ENCODE results near the gene MCTP1. TPM values are rescaled to one million over a fixed set of nuclear protein-coding genes. Genes with fewer than 3 reads are reported as not detected.

Gene MCTP1
- total and polyA plus RNA-seq, 4 experiments from 2014 or later: 0.31 to 0.42 (median 0.39) TPM; not detected in 1

DNA sequence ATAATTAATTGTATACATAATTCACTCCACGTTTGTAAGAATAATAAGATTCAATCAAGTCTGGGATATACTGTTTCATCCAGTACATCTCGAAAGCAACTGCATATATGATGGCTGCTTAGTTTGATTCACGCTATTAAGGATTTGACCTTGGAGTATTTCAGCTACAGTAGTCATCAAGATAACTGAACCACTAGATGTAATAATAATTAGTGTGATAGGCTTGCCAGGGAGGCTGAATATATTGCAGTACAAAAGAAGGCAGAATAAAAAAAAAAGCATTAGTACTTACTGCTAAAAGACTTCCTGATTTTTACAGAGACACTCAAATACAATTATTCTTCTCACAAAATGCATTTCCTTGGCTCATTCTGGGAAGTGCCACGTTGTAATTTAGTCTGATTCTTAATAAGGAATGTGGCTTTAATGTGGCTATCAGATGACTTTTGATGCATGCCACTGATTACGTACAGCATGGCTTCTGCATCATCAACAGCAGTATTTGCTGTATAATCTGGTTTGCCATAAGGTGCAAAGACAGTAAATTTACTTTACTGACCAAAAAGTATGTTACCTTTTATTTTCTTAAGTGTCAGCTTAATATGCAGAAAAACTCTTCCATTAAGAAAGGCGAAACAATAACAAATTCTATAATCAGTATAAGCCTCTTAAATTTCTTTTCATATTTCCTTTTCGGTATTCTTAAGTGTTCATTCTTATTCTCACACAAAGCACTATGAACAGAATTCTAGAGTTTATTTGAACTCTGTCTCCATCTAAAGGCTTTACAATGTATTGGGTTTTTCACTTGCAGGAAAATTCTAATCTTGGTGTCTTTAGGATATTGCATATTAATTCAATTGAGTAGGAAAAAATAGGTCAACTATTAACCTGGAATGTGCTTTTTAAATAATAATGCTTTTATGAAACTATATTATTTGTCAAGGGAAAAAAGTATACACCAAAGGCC is 500.1 kb downstream of the MCTP1 start:
- POLR2A ChIA-PET (ENCODE audit: partially characterized antibody): no interaction called here
- no peaks in the 10 kb centered on the region for H3K4me1 Mint-ChIP-seq

DNA sequence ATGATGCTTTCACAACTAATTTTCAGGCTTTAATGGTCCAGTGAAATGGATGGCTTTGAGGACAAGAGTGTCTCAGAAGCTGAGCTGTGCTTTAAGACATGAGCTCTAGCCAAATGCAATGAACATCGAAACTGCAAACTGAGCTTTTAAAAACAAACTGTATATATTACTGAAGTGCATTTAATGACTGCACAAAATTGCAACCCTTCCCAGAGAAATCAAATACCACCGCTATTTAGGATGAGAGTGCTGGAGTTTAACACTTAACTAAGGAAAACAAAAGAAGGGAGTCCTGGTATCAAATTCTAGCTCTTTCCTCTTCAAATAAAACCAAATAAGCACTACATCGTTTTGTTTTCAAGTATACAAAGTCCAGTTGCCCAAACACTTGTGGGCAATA is 502.5 kb downstream of the MCTP1 start:
- Mint-ChIP-seq H3K4me3 (no peak overlapping the region), H3K27me3 (peaks cover 2 to 11% of the 10 kb centered on the region in 2 donors), H3K27ac (no peak overlapping the region), H3K36me3 (no peaks in the 10 kb centered on the region), H3K4me1 (no peaks in the 10 kb centered on the region), H3K9me3 (no peaks in the 10 kb centered on the region)
- Histone ChIP-seq H3K9me3 (ENCODE audit: control insufficient read depth in 1 of 2, low read length in 2 of 2) (no peaks in the 10 kb centered on the region), H3K4me1 (ENCODE audit: insufficient read depth, low read length) (no peaks in the 10 kb centered on the region), H3K27ac (ENCODE audit: low read depth, low read length) (no peak overlapping the region), H3K27me3 (ENCODE audit: insufficient read depth, low read length) (no peaks in the 10 kb centered on the region), H3K4me3 (ENCODE audit: low read length in 2 of 2) (no peak overlapping the region), H3K36me3 (ENCODE audit: insufficient read depth, low read length) (no peaks in the 10 kb centered on the region)
- intact Hi-C loops (cut with micrococcal nuclease): no loop called here
- DNase-seq: no peak
- POLR2A ChIA-PET (ENCODE audit: partially characterized antibody): no interaction called here
- CTCF ChIA-PET (ENCODE audit: partially characterized antibody): interaction anchor here (1.2 kb wide), 1 partner anchor 45 kb away, joined by 3 read pairs; no protein-coding TSS in a partner anchor

More for the DNA sequence above, 500.1 kb downstream of the MCTP1 start:
- Mint-ChIP-seq H3K4me3 (no peak overlapping the region), H3K36me3 (no peaks in the 10 kb centered on the region), H3K27me3 (peaks cover 1 to 5% of the 10 kb centered on the region in 2 donors), H3K27ac (no peak overlapping the region), H3K9me3 (no peaks in the 10 kb centered on the region)
- Histone ChIP-seq H3K4me3 (ENCODE audit: low read length in 2 of 2) (no peak overlapping the region), H3K9me3 (ENCODE audit: control insufficient read depth in 1 of 2, low read length in 2 of 2) (no peaks in the 10 kb centered on the region), H3K4me1 (ENCODE audit: insufficient read depth, low read length) (no peaks in the 10 kb centered on the region), H3K36me3 (ENCODE audit: insufficient read depth, low read length) (no peaks in the 10 kb centered on the region), H3K27ac (ENCODE audit: low read depth, low read length) (no peak overlapping the region), H3K27me3 (ENCODE audit: insufficient read depth, low read length) (no peaks in the 10 kb centered on the region)
- DNase-seq: no peak
- intact Hi-C loops (cut with micrococcal nuclease): no loop called here
- CTCF ChIA-PET (ENCODE audit: partially characterized antibody): no interaction called here

DNA sequence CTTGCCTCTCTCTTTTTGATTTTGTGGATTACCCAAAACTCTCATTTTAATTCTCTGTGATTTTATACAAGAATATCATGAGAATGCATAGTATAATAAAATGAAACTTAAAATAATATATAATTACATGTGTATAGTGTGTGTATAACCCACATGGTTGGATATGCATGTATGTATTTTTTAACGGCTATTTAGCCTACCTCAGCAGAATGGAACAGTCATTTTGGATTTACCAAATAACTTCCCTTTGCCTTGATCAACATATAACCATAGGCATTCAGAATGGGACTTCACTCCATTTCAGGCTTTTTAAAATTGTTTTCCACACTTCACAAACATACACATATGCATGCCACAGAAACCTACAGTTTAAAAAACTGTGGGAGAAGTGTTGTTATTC is 505.2 kb downstream of the MCTP1 start:
- ChIA-PET POLR2A (ENCODE audit: partially characterized antibody) (no interaction called here), CTCF (ENCODE audit: partially characterized antibody) (interaction anchor here (1.5 kb wide), 1 partner anchor 42 kb away, joined by 3 read pairs; no protein-coding TSS in a partner anchor)
- Histone ChIP-seq H3K36me3 (ENCODE audit: insufficient read depth, low read length) (no peaks in the 10 kb centered on the region), H3K27ac (ENCODE audit: low read depth, low read length) (no peak overlapping the region), H3K4me3 (ENCODE audit: low read length in 2 of 2) (no peak overlapping the region), H3K4me1 (ENCODE audit: insufficient read depth, low read length) (no peaks in the 10 kb centered on the region), H3K9me3 (ENCODE audit: control insufficient read depth in 1 of 2, low read length in 2 of 2) (no peaks in the 10 kb centered on the region), H3K27me3 (ENCODE audit: insufficient read depth, low read length) (no peaks in the 10 kb centered on the region)
- Mint-ChIP-seq H3K4me3 (no peak overlapping the region), H3K36me3 (no peaks in the 10 kb centered on the region), H3K4me1 (no peaks in the 10 kb centered on the region), H3K27ac (no peak overlapping the region), H3K9me3 (no peaks in the 10 kb centered on the region), H3K27me3 (peaks cover 5 to 18% of the 10 kb centered on the region in 2 donors)
- intact Hi-C loops (cut with micrococcal nuclease): no loop called here
- no peak for DNase-seq

DNA sequence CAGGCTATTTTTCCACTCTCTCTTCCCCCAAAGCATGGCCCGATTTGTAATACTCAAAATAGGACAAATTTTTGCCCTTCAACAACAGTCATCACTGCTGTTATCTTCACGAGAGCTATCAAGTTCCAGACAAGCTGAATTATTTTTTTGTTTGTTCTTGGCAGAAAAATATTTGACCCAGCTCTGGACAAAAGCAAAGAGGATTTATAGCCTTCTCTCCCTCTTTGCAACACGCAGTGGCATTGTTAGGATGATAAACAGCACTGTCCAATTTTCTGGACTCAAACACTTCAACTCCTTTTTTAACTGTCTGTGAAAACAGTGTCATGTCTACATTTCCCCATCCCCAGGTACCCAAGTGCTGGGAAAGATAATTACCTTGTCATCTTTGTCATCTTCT is 506.2 kb downstream of the MCTP1 start:
- no peak overlapping the region for H3K27ac Mint-ChIP-seq
- no peak overlapping the region for H3K4me3 Mint-ChIP-seq
- no peak for DNase-seq
- Histone ChIP-seq H3K4me1 (ENCODE audit: insufficient read depth, low read length) (no peaks in the 10 kb centered on the region), H3K9me3 (ENCODE audit: control insufficient read depth in 1 of 2, low read length in 2 of 2) (no peaks in the 10 kb centered on the region), H3K27ac (ENCODE audit: low read depth, low read length) (no peak overlapping the region), H3K36me3 (ENCODE audit: insufficient read depth, low read length) (no peaks in the 10 kb centered on the region), H3K27me3 (ENCODE audit: insufficient read depth, low read length) (no peaks in the 10 kb centered on the region), H3K4me3 (ENCODE audit: low read length in 2 of 2) (no peak overlapping the region)
- CTCF ChIA-PET (ENCODE audit: partially characterized antibody): interaction anchor here (1.5 kb wide), 1 partner anchor 41 kb away, joined by 3 read pairs; no protein-coding TSS in a partner anchor
- H3K9me3 Mint-ChIP-seq: no peaks in the 10 kb centered on the region
- no peaks in the 10 kb centered on the region for H3K36me3 Mint-ChIP-seq
- no peaks in the 10 kb centered on the region for H3K4me1 Mint-ChIP-seq
- intact Hi-C loops (cut with micrococcal nuclease): no loop called here
- peaks cover 4 to 18% of the 10 kb centered on the region in 2 donors for H3K27me3 Mint-ChIP-seq
- POLR2A ChIA-PET (ENCODE audit: partially characterized antibody): no interaction called here

DNA sequence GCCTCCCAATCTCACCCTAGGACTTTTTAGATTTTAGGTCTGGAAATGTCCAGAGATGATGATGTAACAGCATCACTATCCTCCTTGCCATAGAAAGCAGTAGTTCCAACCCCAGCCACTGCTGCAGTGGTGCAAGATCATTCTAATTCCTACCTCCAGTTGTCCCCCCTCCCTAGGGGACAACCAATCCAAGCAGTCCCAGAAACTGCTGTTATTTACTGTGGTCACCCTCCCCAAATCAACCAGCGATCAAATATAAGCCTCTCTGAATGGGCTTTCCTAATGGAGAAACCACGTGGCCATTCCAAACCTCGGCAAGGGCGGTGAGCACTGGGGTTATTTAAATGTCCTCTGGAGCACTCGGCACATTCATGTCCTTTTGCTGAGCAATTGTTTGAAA is 506.6 kb downstream of the MCTP1 start:
- H3K27me3 Mint-ChIP-seq: peaks cover 5 to 20% of the 10 kb centered on the region in 2 donors
- intact Hi-C loops (cut with micrococcal nuclease): no loop called here
- CTCF ChIA-PET (ENCODE audit: partially characterized antibody): interaction anchor here (1.5 kb wide), 1 partner anchor 41 kb away, joined by 3 read pairs; no protein-coding TSS in a partner anchor
- no peak overlapping the region for H3K4me3 ChIP-seq (ENCODE audit: low read length in 2 of 2)
- H3K9me3 Mint-ChIP-seq: peaks cover 0 to 3% (median 0%) of the 10 kb centered on the region in 8 donors
- no peaks in the 10 kb centered on the region for H3K36me3 ChIP-seq (ENCODE audit: insufficient read depth, low read length)
- H3K4me3 Mint-ChIP-seq: no peak overlapping the region
- POLR2A ChIA-PET (ENCODE audit: partially characterized antibody): no interaction called here
- no peaks in the 10 kb centered on the region for H3K9me3 ChIP-seq (ENCODE audit: control insufficient read depth in 1 of 2, low read length in 2 of 2)
- no peak overlapping the region for H3K27ac ChIP-seq (ENCODE audit: low read depth, low read length)
- no peak overlapping the region for H3K27ac Mint-ChIP-seq
- H3K4me1 Mint-ChIP-seq: no peaks in the 10 kb centered on the region
- H3K27me3 ChIP-seq (ENCODE audit: insufficient read depth, low read length): no peaks in the 10 kb centered on the region
- DNase-seq: no peak
- no peaks in the 10 kb centered on the region for H3K4me1 ChIP-seq (ENCODE audit: insufficient read depth, low read length)
- H3K36me3 Mint-ChIP-seq: no peaks in the 10 kb centered on the region

DNA sequence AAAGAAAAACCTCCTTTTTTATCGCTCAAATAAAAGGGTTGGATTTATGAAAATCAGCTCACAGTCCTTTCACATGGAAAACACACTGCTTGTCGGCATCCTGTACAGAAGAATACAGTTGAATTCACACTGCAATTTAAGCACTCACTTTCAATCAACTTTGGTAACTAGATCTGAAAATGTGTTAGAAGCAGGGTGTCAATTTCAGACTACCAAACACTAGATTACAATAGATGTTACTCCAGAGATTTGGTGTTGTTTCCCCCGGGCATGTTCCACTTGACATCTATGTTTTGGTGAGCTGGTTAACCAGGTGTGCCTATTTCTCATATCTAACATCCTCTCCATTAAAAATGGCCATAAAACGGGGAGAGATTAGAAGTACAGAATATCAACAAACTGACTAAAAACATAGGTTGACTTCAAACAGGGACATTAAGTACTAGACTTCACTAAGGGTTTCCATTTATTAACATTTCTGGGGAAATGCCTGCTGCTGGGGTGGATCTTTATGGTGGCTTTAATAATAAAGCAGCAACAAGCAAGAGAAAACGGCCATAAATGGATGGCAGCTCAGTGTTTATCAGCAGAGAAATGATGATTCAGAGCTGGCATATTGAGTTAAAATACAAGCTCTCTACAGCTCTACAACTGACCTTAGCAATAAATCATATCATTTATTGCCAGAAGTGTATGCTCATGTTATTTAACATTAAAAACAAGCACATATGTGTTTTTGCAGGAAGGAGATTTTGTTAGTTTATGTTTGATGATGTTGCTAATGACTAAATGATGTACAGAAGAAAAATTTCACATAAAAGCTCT is 507.6 kb downstream of the MCTP1 start:
- Histone ChIP-seq H3K9me3 (ENCODE audit: control insufficient read depth in 1 of 2, low read length in 2 of 2) (no peaks in the 10 kb centered on the region), H3K36me3 (ENCODE audit: insufficient read depth, low read length) (no peaks in the 10 kb centered on the region), H3K4me3 (ENCODE audit: low read length in 2 of 2) (no peak overlapping the region), H3K27ac (ENCODE audit: low read depth, low read length) (no peak overlapping the region), H3K27me3 (ENCODE audit: insufficient read depth, low read length) (no peaks in the 10 kb centered on the region), H3K4me1 (ENCODE audit: insufficient read depth, low read length) (no peaks in the 10 kb centered on the region)
- POLR2A ChIA-PET (ENCODE audit: partially characterized antibody): no interaction called here
- CTCF ChIA-PET (ENCODE audit: partially characterized antibody): no interaction called here
- no peak overlapping the region for H3K27ac Mint-ChIP-seq
- no peaks in the 10 kb centered on the region for H3K4me1 Mint-ChIP-seq
- H3K9me3 Mint-ChIP-seq: peaks cover 0 to 3% (median 0%) of the 10 kb centered on the region in 8 donors
- intact Hi-C loops (cut with micrococcal nuclease): no loop called here
- no peaks in the 10 kb centered on the region for H3K36me3 Mint-ChIP-seq
- peaks cover 5 to 17% of the 10 kb centered on the region in 2 donors for H3K27me3 Mint-ChIP-seq
- DNase-seq: no peak
- no peak overlapping the region for H3K4me3 Mint-ChIP-seq

DNA sequence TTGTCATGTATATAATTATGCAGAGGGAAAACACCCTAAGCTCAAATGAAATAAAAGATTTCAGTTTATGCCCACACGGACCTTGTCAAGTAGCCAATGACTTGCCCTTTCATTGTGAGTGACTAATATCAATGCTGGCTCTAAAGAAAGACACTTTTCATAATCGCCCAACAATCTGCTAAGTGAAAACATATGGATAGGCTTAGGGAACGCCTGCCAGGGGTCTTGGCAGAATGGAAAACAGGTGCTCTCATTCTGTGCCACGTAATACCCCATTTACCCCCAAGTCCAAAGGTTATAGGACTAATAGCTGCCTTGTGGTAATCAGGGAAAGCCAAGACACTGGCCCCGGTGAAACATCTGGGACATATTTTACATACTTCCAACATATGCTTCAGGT is 508.7 kb downstream of the MCTP1 start:
- POLR2A ChIA-PET (ENCODE audit: partially characterized antibody): no interaction called here
- peaks cover 0 to 3% (median 0%) of the 10 kb centered on the region in 8 donors for H3K9me3 Mint-ChIP-seq
- no peak overlapping the region for H3K27ac Mint-ChIP-seq
- Histone ChIP-seq H3K27ac (ENCODE audit: low read depth, low read length) (no peak overlapping the region), H3K4me1 (ENCODE audit: insufficient read depth, low read length) (no peaks in the 10 kb centered on the region), H3K36me3 (ENCODE audit: insufficient read depth, low read length) (no peaks in the 10 kb centered on the region), H3K9me3 (ENCODE audit: control insufficient read depth in 1 of 2, low read length in 2 of 2) (no peaks in the 10 kb centered on the region), H3K27me3 (ENCODE audit: insufficient read depth, low read length) (no peaks in the 10 kb centered on the region), H3K4me3 (ENCODE audit: low read length in 2 of 2) (no peak overlapping the region)
- H3K27me3 Mint-ChIP-seq: peaks cover 5 to 16% of the 10 kb centered on the region in 2 donors
- H3K4me3 Mint-ChIP-seq: no peak overlapping the region
- CTCF ChIA-PET (ENCODE audit: partially characterized antibody): no interaction called here
- H3K36me3 Mint-ChIP-seq: no peaks in the 10 kb centered on the region
- intact Hi-C loops (cut with micrococcal nuclease): no loop called here
- DNase-seq: no peak
- no peaks in the 10 kb centered on the region for H3K4me1 Mint-ChIP-seq

All from CD4-positive, alpha-beta memory T cell (primary cell).